Measurements from ENCODE around the gene PKNOX2.

Gene PKNOX2

DNA sequence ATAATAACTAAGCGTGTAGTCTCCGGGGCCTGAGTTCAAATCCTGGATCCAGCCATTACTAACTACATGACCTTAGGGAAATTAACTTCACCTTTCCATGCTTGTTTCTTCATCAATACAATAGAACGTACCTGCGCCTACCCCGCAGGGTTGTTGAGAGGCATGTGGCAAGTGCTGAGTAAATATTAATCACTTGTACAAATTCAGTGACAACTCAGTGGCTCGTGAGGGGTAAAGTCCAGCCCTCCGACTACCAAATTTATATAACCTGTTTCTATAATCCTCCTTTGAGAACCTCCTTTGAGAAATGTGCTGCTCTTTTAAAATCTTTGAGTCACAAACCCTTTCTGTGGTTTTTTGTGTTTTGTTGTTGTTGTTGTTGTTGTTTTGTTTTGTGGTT is 281.7 kb downstream of the PKNOX2 start:
- H3K4me3 ChIP-seq (ENCODE audit: low read depth, low read length) = no peak overlapping the region
- TF ChIP-seq CTCF (conservative IDR thresholded peaks at IDR 0.05; ENCODE audit: low read depth, low read length) = no peak
- DNase-seq (ENCODE audit: low read depth) = no peak

DNA sequence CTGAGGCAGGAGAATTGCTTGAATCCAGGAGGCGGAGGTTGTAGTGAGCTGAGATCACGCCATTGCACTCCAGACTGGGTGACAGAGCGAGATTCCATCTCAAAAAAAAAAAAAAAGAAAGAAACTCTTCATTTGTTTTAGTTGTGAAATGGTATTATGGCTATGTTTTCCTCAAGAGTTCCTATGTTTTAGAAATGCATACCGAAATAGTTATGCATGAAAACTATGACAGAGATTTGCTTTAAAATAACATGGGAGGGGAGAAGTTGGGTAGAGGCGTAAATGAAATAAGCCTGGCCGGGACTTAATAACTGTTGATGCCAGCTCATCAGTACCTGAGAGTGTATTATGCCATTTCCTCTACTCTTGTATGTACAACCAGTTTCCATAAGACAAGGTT is 283.2 kb downstream of the PKNOX2 start:
- TF ChIP-seq CTCF (conservative IDR thresholded peaks at IDR 0.05; ENCODE audit: low read depth, low read length) = no peak
- H3K4me3 ChIP-seq (ENCODE audit: low read depth, low read length) = no peak overlapping the region
- no peak for DNase-seq (ENCODE audit: low read depth)

- no peak for DNase-seq (ENCODE audit: low read depth)
These were observed 283.6 kb downstream of the PKNOX2 start for GRCh38 chr11:125448136-125448535.

GRCh38 chr11:125449565-125449964 is 285.0 kb downstream of the PKNOX2 start:
- no peak for TF ChIP-seq CTCF (conservative IDR thresholded peaks at IDR 0.05; ENCODE audit: low read depth, low read length)
- DNase-seq (ENCODE audit: low read depth) = no peak
- no peak overlapping the region for H3K4me3 ChIP-seq (ENCODE audit: low read depth, low read length)

More at GRCh38 chr11:125448136-125448535, 283.6 kb downstream of the PKNOX2 start:
- TF ChIP-seq CTCF (conservative IDR thresholded peaks at IDR 0.05; ENCODE audit: low read depth, low read length) = no peak
- no peak overlapping the region for H3K4me3 ChIP-seq (ENCODE audit: low read depth, low read length)

DNA sequence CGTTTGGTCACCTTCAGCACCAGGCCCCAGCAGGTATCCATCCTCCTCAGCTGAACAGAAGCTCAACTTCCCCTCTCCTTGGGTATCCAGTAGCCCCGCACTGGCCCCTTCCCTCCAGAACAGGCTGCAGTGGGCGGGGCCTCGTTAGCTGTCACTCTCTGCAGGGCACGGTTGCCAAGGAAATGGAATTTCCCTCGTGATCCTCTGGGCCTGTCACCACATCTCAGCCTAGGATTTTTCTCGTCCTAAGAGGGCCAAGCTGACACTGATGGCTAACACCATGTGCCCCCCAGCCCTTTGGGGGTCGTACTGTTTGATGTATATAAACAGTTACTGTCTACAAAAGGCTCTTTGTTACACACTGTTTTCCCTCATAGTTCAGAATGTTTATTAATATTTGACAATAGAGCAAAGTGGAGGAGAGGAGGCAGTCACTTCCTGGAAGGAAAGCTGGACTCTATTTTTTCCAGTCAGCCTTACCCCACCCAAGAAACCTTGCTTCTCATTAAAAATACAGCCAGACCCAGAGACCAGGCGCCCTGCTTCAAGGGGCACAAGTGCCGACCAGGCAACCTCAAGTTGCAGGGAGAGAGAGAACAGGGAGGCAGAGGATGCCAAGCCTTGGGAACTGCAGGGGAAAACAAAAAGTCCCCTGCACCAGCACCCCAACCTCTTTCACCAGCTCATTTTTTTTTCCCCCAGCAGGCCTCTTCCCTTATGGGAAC is 287.0 kb downstream of the PKNOX2 start:
- no peak overlapping the region for H3K4me3 ChIP-seq (ENCODE audit: low read depth, low read length)
- no peak for TF ChIP-seq CTCF (conservative IDR thresholded peaks at IDR 0.05; ENCODE audit: low read depth, low read length)
- peak; percentile 61 for DNase-seq (ENCODE audit: low read depth)

DNA sequence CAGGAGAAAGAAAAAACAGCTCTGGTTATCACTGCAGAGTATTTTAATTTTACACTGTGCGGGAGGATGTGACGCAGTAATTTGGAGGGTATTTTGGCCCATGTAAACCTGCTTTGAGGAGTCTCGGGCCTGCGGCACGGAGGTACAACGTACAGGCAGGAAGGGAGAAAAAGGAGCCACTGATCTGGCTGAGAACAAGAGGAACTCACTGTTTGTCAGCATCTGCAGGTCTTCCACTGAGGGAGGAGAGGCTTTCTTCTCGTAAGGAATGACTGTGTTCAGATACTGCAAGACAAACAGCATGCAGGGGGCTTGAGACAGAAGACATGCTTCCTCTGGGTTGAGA is 287.5 kb downstream of the PKNOX2 start:
- DNase-seq (ENCODE audit: low read depth) = no peak
- TF ChIP-seq CTCF (conservative IDR thresholded peaks at IDR 0.05; ENCODE audit: low read depth, low read length) = no peak
- H3K4me3 ChIP-seq (ENCODE audit: low read depth, low read length) = no peak overlapping the region

DNA sequence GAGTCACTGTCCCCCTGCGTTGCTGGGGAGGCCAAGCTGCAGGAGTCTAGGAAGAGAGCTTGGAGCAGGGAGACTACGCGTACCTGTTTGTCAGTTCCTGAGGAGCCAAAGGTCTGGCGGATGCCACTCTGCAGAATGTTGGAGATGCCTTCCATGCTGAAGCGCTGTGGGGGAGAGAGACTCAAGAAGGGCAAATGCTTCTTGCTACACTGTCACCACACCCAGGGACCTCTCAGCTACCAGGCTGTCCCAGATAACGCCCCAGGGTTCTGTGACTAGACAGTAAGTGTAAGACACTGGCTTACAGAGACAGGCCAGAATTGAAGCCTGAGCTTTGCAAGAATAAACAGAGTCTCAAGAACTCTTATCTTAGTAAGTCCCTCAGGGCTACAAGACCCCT is 289.5 kb downstream of the PKNOX2 start:
- H3K4me3 ChIP-seq (ENCODE audit: low read depth, low read length) = no peak overlapping the region
- DNase-seq (ENCODE audit: low read depth) = no peak
- no peak for TF ChIP-seq CTCF (conservative IDR thresholded peaks at IDR 0.05; ENCODE audit: low read depth, low read length)
